PC-9 (cell line): Measurements from ENCODE around the gene OSBPL8.

ENCODE experiments used
- EZH2 ChIP-seq: fragments of 200-600 bp; sonication (generic); IDR thresholded peaks from 2 replicates; pipeline ENCODE4 v1.8.0; 2017; ENCODE audit warnings: antibody characterized with exemption, low read depth
- TF ChIP-seq, protein P1 (sequence below): fragments of 200-600 bp; sonication (generic); conservative IDR thresholded peaks from 2 replicates; pipeline ENCODE4 v1.6.1; 2017; ENCODE audit warnings: mixed run types, antibody characterized with exemption, mild to moderate bottlenecking, moderate library complexity

GRCh38 chr12:76546889-76547288 lies 12.7 kb downstream of the OSBPL8 start:
- TF ChIP-seq, protein P1, sequence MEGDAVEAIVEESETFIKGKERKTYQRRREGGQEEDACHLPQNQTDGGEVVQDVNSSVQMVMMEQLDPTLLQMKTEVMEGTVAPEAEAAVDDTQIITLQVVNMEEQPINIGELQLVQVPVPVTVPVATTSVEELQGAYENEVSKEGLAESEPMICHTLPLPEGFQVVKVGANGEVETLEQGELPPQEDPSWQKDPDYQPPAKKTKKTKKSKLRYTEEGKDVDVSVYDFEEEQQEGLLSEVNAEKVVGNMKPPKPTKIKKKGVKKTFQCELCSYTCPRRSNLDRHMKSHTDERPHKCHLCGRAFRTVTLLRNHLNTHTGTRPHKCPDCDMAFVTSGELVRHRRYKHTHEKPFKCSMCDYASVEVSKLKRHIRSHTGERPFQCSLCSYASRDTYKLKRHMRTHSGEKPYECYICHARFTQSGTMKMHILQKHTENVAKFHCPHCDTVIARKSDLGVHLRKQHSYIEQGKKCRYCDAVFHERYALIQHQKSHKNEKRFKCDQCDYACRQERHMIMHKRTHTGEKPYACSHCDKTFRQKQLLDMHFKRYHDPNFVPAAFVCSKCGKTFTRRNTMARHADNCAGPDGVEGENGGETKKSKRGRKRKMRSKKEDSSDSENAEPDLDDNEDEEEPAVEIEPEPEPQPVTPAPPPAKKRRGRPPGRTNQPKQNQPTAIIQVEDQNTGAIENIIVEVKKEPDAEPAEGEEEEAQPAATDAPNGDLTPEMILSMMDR: no peak
- no peak for TF ChIP-seq EZH2
